Stimulated activated CD8-positive, alpha-beta memory T cell treated with anti-CD3 and anti-CD28 coated beads, Interleukin-4, amount 100 ng/mL, for 4 hours (primary cell): ENCODE measurements around the gene USP40.
"Not testable (repeated sequence)": the region's sequence is repeated elsewhere in the genome, so short reads cannot be mapped to it uniquely, and the experiment has no call there.

ENCODE experiments used
- DNase-seq, 2 donors: peaks; one replicate each; pipeline ENCODE4 v3.0.0-alpha.2; 2020; ENCODE audit warnings: low read depth in 2 of 2, low spot score in 1 of 2

Gene USP40

GRCh38 chr2:233566141-233566956 lies at the start of gene USP40:
USP40 (minus strand) TSS chr2:233566782; CDS start chr2:233565554, 1,228 bp downstream.
- DNase-seq: peak; percentile 20 to 24

- DNase-seq: no peak
These were observed 44.7 kb upstream of the USP40 start for GRCh38 chr2:233611284-233611683.

GRCh38 chr2:233605680-233606079 lies 39.1 kb upstream of the USP40 start:
- DNase-seq: no peak

- no peak for DNase-seq
These were observed 38.2 kb upstream of the USP40 start for GRCh38 chr2:233604826-233605225.

GRCh38 chr2:233603520-233603919 lies 36.9 kb upstream of the USP40 start:
- DNase-seq: no peak

GRCh38 chr2:233602076-233602475 lies 35.5 kb upstream of the USP40 start:
- DNase-seq: no peak

- DNase-seq: no peak
These were observed 33.8 kb upstream of the USP40 start for GRCh38 chr2:233600386-233600785.

GRCh38 chr2:233598952-233599351 lies 32.4 kb upstream of the USP40 start:
- DNase-seq: no peak

- no peak for DNase-seq
These were observed 30.9 kb upstream of the USP40 start for GRCh38 chr2:233597522-233597921.

- DNase-seq: no peak
These were observed 26.6 kb upstream of the USP40 start for GRCh38 chr2:233593201-233593600.

- not testable (repeated sequence) for DNase-seq
These were observed 26.1 kb upstream of the USP40 start for GRCh38 chr2:233592706-233593105.

GRCh38 chr2:233588400-233588799 lies 21.8 kb upstream of the USP40 start:
- DNase-seq: no peak

- no peak for DNase-seq
These were observed 17.6 kb upstream of the USP40 start for GRCh38 chr2:233584210-233584609.

- not testable (repeated sequence) for DNase-seq
These were observed 16.8 kb upstream of the USP40 start for GRCh38 chr2:233583217-233583965.

- not testable (repeated sequence) for DNase-seq
These were observed 10.8 kb upstream of the USP40 start for GRCh38 chr2:233577341-233577740.

GRCh38 chr2:233572468-233572867 lies 5.9 kb upstream of the USP40 start:
- DNase-seq: no peak

- no peak for DNase-seq
These were observed 4.9 kb upstream of the USP40 start for GRCh38 chr2:233571462-233571861.

GRCh38 chr2:233571001-233571400 lies 4.4 kb upstream of the USP40 start:
- DNase-seq: no peak

- DNase-seq: no peak
These were observed 869 bp downstream of the USP40 start for GRCh38 chr2:233565685-233566140.

- no peak for DNase-seq
These were observed 2.7 kb downstream of the USP40 start for GRCh38 chr2:233563663-233564430.
